K562 (cell line): ENCODE results near the gene NSDHL. TPM values are rescaled to one million over a fixed set of nuclear protein-coding genes. Genes with fewer than 3 reads are reported as not detected.

Source experiments
- E2F1 ChIP-seq: sonication (generic); formaldehyde crosslinking; IDR thresholded peaks from 2 replicates; pipeline ENCODE4 v1.8.1; 2023; ENCODE audit warnings: mild to moderate bottlenecking, missing genetic modification reagents, moderate library complexity
- HDAC2 ChIP-seq: fragments of 450-650 bp; IDR thresholded peaks from 2 replicates; pipeline ENCODE4 v1.6.1; 2016; ENCODE audit warnings: mild to moderate bottlenecking
- MECOM ChIP-seq: fragments of 250-450 bp; sonication (Bioruptor Pico); IDR thresholded peaks from 2 replicates; pipeline ENCODE4 v1.8.0; 2022; ENCODE audit warnings: inconsistent platforms
- MITF ChIP-seq: IDR thresholded peaks from 2 replicates; pipeline ENCODE4 v1.6.1; 2014; ENCODE audit warnings: antibody characterized with exemption
- MNT ChIP-seq, 2 experiments: fragments of 450-650 bp; conservative IDR thresholded peaks; 2 replicates each; pipeline ENCODE4 v1.6.1; 2017; ENCODE audit warnings: mild to moderate bottlenecking in 2 of 2, moderate library complexity in 2 of 2
- YY1 ChIP-seq, 3 experiments: IDR thresholded peaks; 2 replicates each; pipeline ENCODE4 v1.6.1; 2011; ENCODE audit warnings: low read length in 2 of 3, mild to moderate bottlenecking in 2 of 3, moderate library complexity in 2 of 3, borderline replicate concordance in 1 of 3, control low read depth in 1 of 3, low read depth in 1 of 3; ENCODE audit not compliant: insufficient read depth in 3 of 3, insufficient replicate concordance in 2 of 3, control insufficient read depth in 1 of 3, insufficient read length in 1 of 3; ENCODE audit errors: extremely low read depth in 1 of 3
- polyA plus RNA-seq, 8 experiments: library from polyadenylated mRNA; depleted of rRNA in 4 of 8; stranded (reverse) in 5 of 8; unstranded in 3 of 8; fragments of >200 nt; fragmentation: Nextera tagmentation in 2 of 8; fragmentation: Illumina TruSeq in 1 of 8; extraction: Ambion mirVana in 2 of 8; extraction: Trizol in 1 of 8; gene quantifications; 2 replicates each; pipeline versions ENCODE4 v1.2.1 to v1.2.3, GENCODE V29; 2011 to 2014; ENCODE audit warnings: inconsistent platforms in 1 of 8, missing spikeins in 1 of 8
- total RNA-seq, 7 experiments: library from RNA; depleted of rRNA in 6 of 7; stranded (reverse); fragments of >200 nt in 6 of 7; fragmentation: Illumina TruSeq in 2 of 7; extraction: Trizol in 2 of 7; gene quantifications; 2 replicates each; pipeline versions ENCODE4 v1.2.1 to v1.2.3, GENCODE V29; 2011 to 2021; ENCODE audit warnings: low replicate concordance in 1 of 7
- TF ChIP-seq, protein P1 (sequence below): fragments of 450-650 bp; IDR thresholded peaks from 2 replicates; pipeline ENCODE4 v1.6.1; 2018; ENCODE audit not compliant: partially characterized antibody

NSDHL gene
- total and polyA plus RNA-seq, 9 of the 15 experiments (the other 6 are each of a cell fraction or from before 2014, with no cell fraction given), result 22.5 to 63.4 (median 40.8) TPM

GRCh38 chrX:152814048-152814447, 16.8 kb upstream of the NSDHL start (continued):
- TF ChIP-seq, protein P1, sequence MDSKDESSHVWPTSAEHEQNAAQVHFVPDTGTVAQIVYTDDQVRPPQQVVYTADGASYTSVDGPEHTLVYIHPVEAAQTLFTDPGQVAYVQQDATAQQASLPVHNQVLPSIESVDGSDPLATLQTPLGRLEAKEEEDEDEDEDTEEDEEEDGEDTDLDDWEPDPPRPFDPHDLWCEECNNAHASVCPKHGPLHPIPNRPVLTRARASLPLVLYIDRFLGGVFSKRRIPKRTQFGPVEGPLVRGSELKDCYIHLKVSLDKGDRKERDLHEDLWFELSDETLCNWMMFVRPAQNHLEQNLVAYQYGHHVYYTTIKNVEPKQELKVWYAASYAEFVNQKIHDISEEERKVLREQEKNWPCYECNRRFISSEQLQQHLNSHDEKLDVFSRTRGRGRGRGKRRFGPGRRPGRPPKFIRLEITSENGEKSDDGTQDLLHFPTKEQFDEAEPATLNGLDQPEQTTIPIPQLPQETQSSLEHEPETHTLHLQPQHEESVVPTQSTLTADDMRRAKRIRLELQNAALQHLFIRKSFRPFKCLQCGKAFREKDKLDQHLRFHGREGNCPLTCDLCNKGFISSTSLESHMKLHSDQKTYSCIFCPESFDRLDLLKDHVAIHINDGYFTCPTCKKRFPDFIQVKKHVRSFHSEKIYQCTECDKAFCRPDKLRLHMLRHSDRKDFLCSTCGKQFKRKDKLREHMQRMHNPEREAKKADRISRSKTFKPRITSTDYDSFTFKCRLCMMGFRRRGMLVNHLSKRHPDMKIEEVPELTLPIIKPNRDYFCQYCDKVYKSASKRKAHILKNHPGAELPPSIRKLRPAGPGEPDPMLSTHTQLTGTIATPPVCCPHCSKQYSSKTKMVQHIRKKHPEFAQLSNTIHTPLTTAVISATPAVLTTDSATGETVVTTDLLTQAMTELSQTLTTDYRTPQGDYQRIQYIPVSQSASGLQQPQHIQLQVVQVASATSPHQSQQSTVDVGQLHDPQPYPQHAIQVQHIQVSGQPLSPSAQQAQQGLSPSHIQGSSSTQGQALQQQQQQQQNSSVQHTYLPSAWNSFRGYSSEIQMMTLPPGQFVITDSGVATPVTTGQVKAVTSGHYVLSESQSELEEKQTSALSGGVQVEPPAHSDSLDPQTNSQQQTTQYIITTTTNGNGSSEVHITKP, result no peak
- TF ChIP-seq HDAC2 (no peak), MITF (no peak), YY1 (IDR thresholded peaks at IDR 0.05; ENCODE audit: borderline replicate concordance in 1 of 3, control insufficient read depth in 1 of 3, extremely low read depth in 1 of 3, insufficient read depth in 3 of 3, insufficient read length in 1 of 3, insufficient replicate concordance in 2 of 3, low read depth in 1 of 3, low read length in 2 of 3) (no peak), MNT (conservative IDR thresholded peaks at IDR 0.05) (no peak), MECOM (CRISPR knock-in tag) (no peak), E2F1 (CRISPR knock-in tag) (no peak)
- TF ChIP-seq, all 486 proteins: peak for 0
